Liver (tissue), 9 donors: ENCODE data around the gene SMCO4. TPM values are rescaled to one million over a fixed set of nuclear protein-coding genes. Genes with fewer than 3 reads are reported as not detected.

Experiments
- DNase-seq: peaks from one replicate; pipeline ENCODE4 v3.0.0-alpha.2; 2017; ENCODE audit warnings: low spot score
- H3K27ac ChIP-seq, 2 donors: one replicate each; pipeline ENCODE4 v1.7.0; 2013; ENCODE audit warnings: inconsistent platforms in 2 of 2, low read length in 2 of 2, control low read depth in 1 of 2, low read depth in 1 of 2, mild to moderate bottlenecking in 1 of 2
- H3K27me3 ChIP-seq, 4 donors: one replicate each; pipeline versions ENCODE4 v1.6.1 to v1.7.0; 2013; ENCODE audit warnings: low read length in 3 of 4, inconsistent platforms in 1 of 4, mild to moderate bottlenecking in 1 of 4, moderate library complexity in 1 of 4; ENCODE audit not compliant: control insufficient read depth in 4 of 4, insufficient read depth in 4 of 4
- H3K36me3 ChIP-seq, 4 donors: one replicate each; pipeline versions ENCODE4 v1.6.1 to v1.7.0; 2013; ENCODE audit warnings: low read length in 3 of 4, mild to moderate bottlenecking in 3 of 4, low read depth in 1 of 4, moderate library complexity in 1 of 4; ENCODE audit not compliant: control insufficient read depth in 4 of 4, insufficient read depth in 3 of 4
- H3K4me1 ChIP-seq, 4 donors: one replicate each; pipeline versions ENCODE4 v1.6.1 to v1.7.0; 2013; ENCODE audit warnings: low read length in 3 of 4, mild to moderate bottlenecking in 3 of 4, moderate library complexity in 1 of 4; ENCODE audit not compliant: control insufficient read depth in 4 of 4, insufficient read depth in 4 of 4
- H3K4me3 ChIP-seq, 3 donors: one replicate each; pipeline versions ENCODE4 v1.6.1 to v1.7.0; 2013; ENCODE audit warnings: low read length in 3 of 3, control low read depth in 1 of 3, low read depth in 1 of 3, mild to moderate bottlenecking in 1 of 3
- H3K9ac ChIP-seq, 2 donors: one replicate each; pipeline ENCODE4 v1.7.0; 2013; ENCODE audit warnings: low read length in 2 of 2, mild to moderate bottlenecking in 2 of 2, moderate library complexity in 2 of 2, control low read depth in 1 of 2, low read depth in 1 of 2
- H3K9me3 ChIP-seq, 4 donors: one replicate each; pipeline versions ENCODE4 v1.6.1 to v1.7.0; 2013; ENCODE audit warnings: low read length in 3 of 4; ENCODE audit not compliant: control insufficient read depth in 4 of 4
- CTCF ChIP-seq: fragments of 150-350 bp; IDR thresholded peaks from 2 replicates; pipeline ENCODE4 v1.5.1; 2017; ENCODE audit warnings: improper control_type of control experiment, low read depth, low read length; ENCODE audit not compliant: missing input control
- EGR1 ChIP-seq, 2 donors: IDR thresholded peaks; 2 replicates each; pipeline ENCODE4 v1.6.1; 2016 to 2018; ENCODE audit warnings: antibody characterized with exemption in 2 of 2, low read depth in 2 of 2
- FOXA1 ChIP-seq: IDR thresholded peaks from 2 replicates; pipeline ENCODE4 v1.6.1; 2016; ENCODE audit warnings: antibody characterized with exemption
- FOXA2 ChIP-seq: IDR thresholded peaks from 2 replicates; pipeline ENCODE4 v1.6.1; 2016; ENCODE audit warnings: antibody characterized with exemption
- GABPA ChIP-seq, 2 donors: IDR thresholded peaks in 1 of 2; conservative IDR thresholded peaks in 1 of 2; 2 replicates each; pipeline ENCODE4 v1.6.1; 2016; ENCODE audit warnings: antibody characterized with exemption in 2 of 2, mild to moderate bottlenecking in 1 of 2, moderate library complexity in 1 of 2
- HNF4A ChIP-seq, 2 donors: conservative IDR thresholded peaks; 2 replicates each; pipeline ENCODE4 v1.6.1; 2016; ENCODE audit warnings: antibody characterized with exemption in 2 of 2, mild to moderate bottlenecking in 2 of 2
- HNF4G ChIP-seq: IDR thresholded peaks from 2 replicates; pipeline ENCODE4 v1.6.1; 2016; ENCODE audit warnings: antibody characterized with exemption
- JUND ChIP-seq, 2 donors: IDR thresholded peaks; 2 replicates each; pipeline ENCODE4 v1.6.1; 2016; ENCODE audit warnings: antibody characterized with exemption in 2 of 2
- MAX ChIP-seq: IDR thresholded peaks from 2 replicates; pipeline ENCODE4 v1.6.1; 2016; ENCODE audit warnings: antibody characterized with exemption
- NR2F2 ChIP-seq: IDR thresholded peaks from 2 replicates; pipeline ENCODE4 v1.6.1; 2016; ENCODE audit warnings: antibody characterized with exemption
- REST ChIP-seq: IDR thresholded peaks from 2 replicates; pipeline ENCODE4 v1.6.1; 2016; ENCODE audit warnings: antibody characterized with exemption, mild to moderate bottlenecking
- RXRA ChIP-seq, 2 donors: IDR thresholded peaks; 2 replicates each; pipeline ENCODE4 v1.6.1; 2017 to 2018; ENCODE audit warnings: antibody characterized with exemption in 2 of 2, mild to moderate bottlenecking in 1 of 2
- SP1 ChIP-seq: IDR thresholded peaks from 2 replicates; pipeline ENCODE4 v1.6.1; 2018; ENCODE audit warnings: antibody characterized with exemption, mild to moderate bottlenecking
- TAF1 ChIP-seq: conservative IDR thresholded peaks from 2 replicates; pipeline ENCODE4 v1.6.1; 2016; ENCODE audit warnings: antibody characterized with exemption, mild to moderate bottlenecking
- YY1 ChIP-seq: IDR thresholded peaks from 2 replicates; pipeline ENCODE4 v1.6.1; 2016; ENCODE audit warnings: antibody characterized with exemption, mild to moderate bottlenecking
- ZBTB33 ChIP-seq: IDR thresholded peaks from 2 replicates; pipeline ENCODE4 v1.6.1; 2016; ENCODE audit warnings: antibody characterized with exemption
- WGBS: extraction: QIAGEN DNeasy Blood & Tissue Kit; methylation state at CpG from one replicate; pipeline ENCODE4 v1.1.7; 2013; 5-methylcytosine and 5-hydroxymethylcytosine counted together
- polyA plus RNA-seq, 2 donors: library from polyadenylated mRNA; stranded (reverse) in 1 of 2; unstranded in 1 of 2; fragments of 200-250 nt in 1 of 2; fragments of >200 nt in 1 of 2; fragmentation: Nextera tagmentation in 1 of 2; extraction: Ambion mirVana in 1 of 2; gene quantifications; one replicate each; pipeline versions ENCODE4 v1.2.1 to v1.2.3, GENCODE V29; 2013 to 2015
- total RNA-seq, 2 donors: library from RNA; depleted of rRNA; stranded (reverse); fragments of >200 nt; gene quantifications; one replicate each; pipeline ENCODE4 v1.2.3, GENCODE V29; 2014
- donor health status: healthy.
- donor health status: healthy.
- donor health status: healthy.
- donor health status: healthy.
- donor health status: healthy.

The SMCO4 gene
- total and polyA plus RNA-seq, 4 donors, result 21.2 to 98.8 (median 47.9) TPM

GRCh38 chr11:93498641-93499040, 44.5 kb downstream of the SMCO4 start:
- H3K27ac ChIP-seq, result no peak overlapping the region
- H3K4me1 ChIP-seq, result peaks cover 15 to 54% (median 35%) of the 10 kb centered on the region in 4 donors
- 85% methylated on average over 9 of the region's 9 CpGs for WGBS
- no peak overlapping the region for H3K9ac ChIP-seq
- no peak for DNase-seq
- TF ChIP-seq YY1, result no peak
- TF ChIP-seq FOXA2, result no peak
- no peak for TF ChIP-seq HNF4G
- no peak for TF ChIP-seq FOXA1
- TF ChIP-seq SP1, result no peak
- TF ChIP-seq HNF4A (conservative IDR thresholded peaks at IDR 0.05), result no peak
- no peaks in the 10 kb centered on the region for H3K27me3 ChIP-seq
- peaks cover 0 to 3% (median 1%) of the 10 kb centered on the region in 4 donors for H3K36me3 ChIP-seq
- H3K4me3 ChIP-seq, result no peak overlapping the region
- H3K9me3 ChIP-seq, result no peaks in the 10 kb centered on the region

- WGBS, result 88% methylated on average over 4 of the region's 4 CpGs
- Histone ChIP-seq H3K27me3 (no peaks in the 10 kb centered on the region), H3K36me3 (no peaks in the 10 kb centered on the region), H3K9me3 (no peaks in the 10 kb centered on the region), H3K4me3 (no peak overlapping the region), H3K4me1 (peaks cover 13 to 54% (median 38%) of the 10 kb centered on the region in 4 donors), H3K27ac (no peak overlapping the region), H3K9ac (no peak overlapping the region)
- no peak for DNase-seq
- TF ChIP-seq HNF4A (conservative IDR thresholded peaks at IDR 0.05), result no peak
- TF ChIP-seq MAX, result no peak
- no peak for TF ChIP-seq ZBTB33
- no peak for TF ChIP-seq HNF4G
- no peak for TF ChIP-seq REST
- TF ChIP-seq JUND (IDR thresholded peaks at IDR 0.05), result no peak
- no peak for TF ChIP-seq GABPA (IDR thresholded peaks at IDR 0.05 in 1 of 2, conservative IDR thresholded peaks at IDR 0.05 in 1 of 2)
- no peak for TF ChIP-seq RXRA (IDR thresholded peaks at IDR 0.05)
- no peak for TF ChIP-seq NR2F2
- TF ChIP-seq FOXA1, result no peak
- TF ChIP-seq YY1, result no peak
- TF ChIP-seq EGR1 (IDR thresholded peaks at IDR 0.05; ENCODE audit: low read depth in 2 of 2), result no peak
These were observed 45.0 kb downstream of the SMCO4 start for GRCh38 chr11:93498161-93498560.

GRCh38 chr11:93497596-93497995, 45.6 kb downstream of the SMCO4 start:
- Histone ChIP-seq H3K9ac (no peak overlapping the region), H3K36me3 (no peaks in the 10 kb centered on the region), H3K27ac (no peak overlapping the region), H3K4me1 (peaks cover 13 to 55% (median 43%) of the 10 kb centered on the region in 4 donors), H3K4me3 (no peak overlapping the region), H3K27me3 (no peaks in the 10 kb centered on the region), H3K9me3 (no peaks in the 10 kb centered on the region)
- 72% methylated on average over 2 of the region's 2 CpGs for WGBS
- no peak for DNase-seq
- TF ChIP-seq NR2F2 (no peak), EGR1 (IDR thresholded peaks at IDR 0.05; ENCODE audit: low read depth in 2 of 2) (no peak), JUND (IDR thresholded peaks at IDR 0.05) (no peak), ZBTB33 (no peak), TAF1 (no peak), HNF4A (conservative IDR thresholded peaks at IDR 0.05) (no peak), FOXA2 (no peak), CTCF (no peak)
